ENCODE measurements around the gene AUTS2. TPM values are rescaled to one million over a fixed set of nuclear protein-coding genes. Genes with fewer than 3 reads are reported as not detected.

The AUTS2 gene
- total RNA-seq, 1 experiment from 2014 or later, result 2.5 TPM

DNA sequence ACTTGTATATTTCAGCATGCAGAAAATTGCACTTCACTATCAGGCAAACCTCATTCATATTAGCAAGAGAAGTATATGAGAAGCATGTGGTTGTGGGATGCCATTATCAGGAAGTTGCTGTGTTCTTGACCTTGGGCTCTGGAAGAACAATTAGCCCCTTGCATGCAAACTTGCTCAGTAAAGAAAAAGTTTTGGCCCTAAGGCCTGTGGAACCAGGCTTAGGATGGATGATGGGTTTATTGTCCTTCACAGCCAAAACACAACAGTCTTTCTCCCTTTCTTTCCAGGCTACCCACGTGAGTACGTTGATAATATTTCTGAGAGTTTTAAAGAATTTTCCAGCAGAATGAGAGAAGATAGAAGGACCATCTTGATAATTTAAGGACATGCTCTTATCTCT lies 166.4 kb downstream of the AUTS2 start:
- Histone ChIP-seq H3K36me3 (ENCODE audit: control insufficient read depth, insufficient read depth, low read length) (no peaks in the 10 kb centered on the region), H3K27ac (ENCODE audit: low read length) (no peak overlapping the region), H3K9me3 (ENCODE audit: control insufficient read depth, insufficient read depth, low read depth, low read length) (no peaks in the 10 kb centered on the region), H3K4me3 (ENCODE audit: low read depth in 2 of 2, low read length in 2 of 2) (no peak overlapping the region), H3K27me3 (ENCODE audit: control insufficient read depth, insufficient read depth, low read length) (no peaks in the 10 kb centered on the region), H3K4me1 (ENCODE audit: control insufficient read depth, insufficient read depth, low read length) (no peaks in the 10 kb centered on the region)
- POLR2A ChIA-PET, result no interaction called here
- ATAC-seq (no peak), DNase-seq (ENCODE audit: low read depth, low spot score) (no peak)
- in situ Hi-C loops (cut with HindIII; ENCODE audit: low pct_unique_long_range_greater_than_20kb, low sequenced_read_pairs) (no loop called here), intact Hi-C loops (cut with micrococcal nuclease; ENCODE audit: unreplicated experiment) (no loop called here)
- CTCF ChIA-PET, result no interaction called here
- BruUV-seq (replicated peaks), result no TSS peak
- TF ChIP-seq POLR2AphosphoS5 (IDR thresholded peaks at IDR 0.05; ENCODE audit: low read depth, low read length) (no peak), SIN3A (IDR thresholded peaks at IDR 0.05; ENCODE audit: borderline replicate concordance, insufficient read depth, low read depth, low read length) (no peak), TCF7L2 (IDR thresholded peaks at IDR 0.05; ENCODE audit: low read depth, low read length) (no peak)
- TF ChIP-seq, protein P1, sequence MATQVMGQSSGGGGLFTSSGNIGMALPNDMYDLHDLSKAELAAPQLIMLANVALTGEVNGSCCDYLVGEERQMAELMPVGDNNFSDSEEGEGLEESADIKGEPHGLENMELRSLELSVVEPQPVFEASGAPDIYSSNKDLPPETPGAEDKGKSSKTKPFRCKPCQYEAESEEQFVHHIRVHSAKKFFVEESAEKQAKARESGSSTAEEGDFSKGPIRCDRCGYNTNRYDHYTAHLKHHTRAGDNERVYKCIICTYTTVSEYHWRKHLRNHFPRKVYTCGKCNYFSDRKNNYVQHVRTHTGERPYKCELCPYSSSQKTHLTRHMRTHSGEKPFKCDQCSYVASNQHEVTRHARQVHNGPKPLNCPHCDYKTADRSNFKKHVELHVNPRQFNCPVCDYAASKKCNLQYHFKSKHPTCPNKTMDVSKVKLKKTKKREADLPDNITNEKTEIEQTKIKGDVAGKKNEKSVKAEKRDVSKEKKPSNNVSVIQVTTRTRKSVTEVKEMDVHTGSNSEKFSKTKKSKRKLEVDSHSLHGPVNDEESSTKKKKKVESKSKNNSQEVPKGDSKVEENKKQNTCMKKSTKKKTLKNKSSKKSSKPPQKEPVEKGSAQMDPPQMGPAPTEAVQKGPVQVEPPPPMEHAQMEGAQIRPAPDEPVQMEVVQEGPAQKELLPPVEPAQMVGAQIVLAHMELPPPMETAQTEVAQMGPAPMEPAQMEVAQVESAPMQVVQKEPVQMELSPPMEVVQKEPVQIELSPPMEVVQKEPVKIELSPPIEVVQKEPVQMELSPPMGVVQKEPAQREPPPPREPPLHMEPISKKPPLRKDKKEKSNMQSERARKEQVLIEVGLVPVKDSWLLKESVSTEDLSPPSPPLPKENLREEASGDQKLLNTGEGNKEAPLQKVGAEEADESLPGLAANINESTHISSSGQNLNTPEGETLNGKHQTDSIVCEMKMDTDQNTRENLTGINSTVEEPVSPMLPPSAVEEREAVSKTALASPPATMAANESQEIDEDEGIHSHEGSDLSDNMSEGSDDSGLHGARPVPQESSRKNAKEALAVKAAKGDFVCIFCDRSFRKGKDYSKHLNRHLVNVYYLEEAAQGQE (IDR thresholded peaks at IDR 0.05; ENCODE audit: insufficient read depth in 1 of 2, low read depth in 2 of 2, low read length in 1 of 2), result no peak
- TF ChIP-seq, protein P2, sequence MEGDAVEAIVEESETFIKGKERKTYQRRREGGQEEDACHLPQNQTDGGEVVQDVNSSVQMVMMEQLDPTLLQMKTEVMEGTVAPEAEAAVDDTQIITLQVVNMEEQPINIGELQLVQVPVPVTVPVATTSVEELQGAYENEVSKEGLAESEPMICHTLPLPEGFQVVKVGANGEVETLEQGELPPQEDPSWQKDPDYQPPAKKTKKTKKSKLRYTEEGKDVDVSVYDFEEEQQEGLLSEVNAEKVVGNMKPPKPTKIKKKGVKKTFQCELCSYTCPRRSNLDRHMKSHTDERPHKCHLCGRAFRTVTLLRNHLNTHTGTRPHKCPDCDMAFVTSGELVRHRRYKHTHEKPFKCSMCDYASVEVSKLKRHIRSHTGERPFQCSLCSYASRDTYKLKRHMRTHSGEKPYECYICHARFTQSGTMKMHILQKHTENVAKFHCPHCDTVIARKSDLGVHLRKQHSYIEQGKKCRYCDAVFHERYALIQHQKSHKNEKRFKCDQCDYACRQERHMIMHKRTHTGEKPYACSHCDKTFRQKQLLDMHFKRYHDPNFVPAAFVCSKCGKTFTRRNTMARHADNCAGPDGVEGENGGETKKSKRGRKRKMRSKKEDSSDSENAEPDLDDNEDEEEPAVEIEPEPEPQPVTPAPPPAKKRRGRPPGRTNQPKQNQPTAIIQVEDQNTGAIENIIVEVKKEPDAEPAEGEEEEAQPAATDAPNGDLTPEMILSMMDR (IDR thresholded peaks at IDR 0.05), result no peak

DNA sequence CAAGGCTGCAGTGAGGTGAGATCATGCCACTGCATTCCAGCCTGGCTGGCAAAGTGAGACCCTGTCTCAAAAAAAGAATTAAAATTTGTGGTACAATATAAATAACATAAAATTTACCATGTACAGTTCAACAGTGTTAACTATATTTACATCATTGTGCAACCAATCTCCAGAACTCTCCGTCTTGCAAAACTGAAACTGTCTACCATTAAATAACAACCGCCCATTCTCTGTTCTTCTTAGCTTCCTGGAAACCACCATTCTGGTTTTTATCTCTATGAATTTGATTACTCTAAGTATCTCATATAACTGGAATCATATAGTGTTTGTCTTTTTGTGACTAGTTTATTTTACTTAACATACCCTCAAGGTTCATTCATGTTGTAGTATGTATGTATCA lies 167.6 kb downstream of the AUTS2 start:
- intact Hi-C loops (cut with micrococcal nuclease; ENCODE audit: unreplicated experiment), result no loop called here
- in situ Hi-C loops (cut with HindIII; ENCODE audit: low pct_unique_long_range_greater_than_20kb, low sequenced_read_pairs), result no loop called here
- ChIA-PET CTCF (no interaction called here), POLR2A (no interaction called here)
- no peaks in the 10 kb centered on the region for H3K4me1 ChIP-seq (ENCODE audit: control insufficient read depth, insufficient read depth, low read length)
- no TSS peak for BruUV-seq (replicated peaks)
- H3K4me3 ChIP-seq (ENCODE audit: low read depth in 2 of 2, low read length in 2 of 2), result no peak overlapping the region
- TF ChIP-seq TCF7L2 (IDR thresholded peaks at IDR 0.05; ENCODE audit: low read depth, low read length), result no peak
- H3K27ac ChIP-seq (ENCODE audit: low read length), result no peak overlapping the region
- no peaks in the 10 kb centered on the region for H3K27me3 ChIP-seq (ENCODE audit: control insufficient read depth, insufficient read depth, low read length)
- no peaks in the 10 kb centered on the region for H3K36me3 ChIP-seq (ENCODE audit: control insufficient read depth, insufficient read depth, low read length)
- H3K9me3 ChIP-seq (ENCODE audit: control insufficient read depth, insufficient read depth, low read depth, low read length), result no peaks in the 10 kb centered on the region
- ATAC-seq (no peak), DNase-seq (ENCODE audit: low read depth, low spot score) (no peak)

DNA sequence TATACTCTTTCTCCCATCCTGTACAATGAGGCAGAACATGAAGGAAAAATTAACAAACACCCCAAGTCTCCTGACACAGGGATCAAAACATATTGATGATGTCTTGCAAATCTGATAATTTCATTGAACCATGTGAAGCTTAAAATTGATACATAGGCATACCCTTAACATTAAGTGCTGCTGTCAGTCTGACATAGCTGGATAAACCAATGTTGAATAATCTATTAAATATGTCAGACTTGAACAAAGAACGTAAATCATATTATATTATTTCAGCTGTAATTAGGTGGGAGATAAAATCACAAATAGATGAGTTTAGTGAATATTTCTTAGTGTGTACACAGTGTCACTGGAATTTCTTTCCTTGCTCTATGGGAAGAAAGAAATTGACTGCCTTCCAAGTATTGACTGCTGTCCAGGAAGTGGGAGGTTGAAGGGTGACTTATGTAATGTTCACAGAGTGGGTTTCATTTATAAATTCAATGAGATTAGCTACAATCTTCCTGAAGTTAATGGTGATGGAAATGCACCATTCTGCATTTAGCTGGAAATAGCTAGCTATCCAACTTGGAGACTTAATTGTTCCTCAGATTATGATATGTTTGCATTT lies 170.8 kb downstream of the AUTS2 start:
- ChIA-PET CTCF (no interaction called here), POLR2A (no interaction called here)
- Histone ChIP-seq H3K4me1 (ENCODE audit: control insufficient read depth, insufficient read depth, low read length) (no peaks in the 10 kb centered on the region), H3K27me3 (ENCODE audit: control insufficient read depth, insufficient read depth, low read length) (no peaks in the 10 kb centered on the region), H3K4me3 (ENCODE audit: low read depth in 2 of 2, low read length in 2 of 2) (no peak overlapping the region), H3K9me3 (ENCODE audit: control insufficient read depth, insufficient read depth, low read depth, low read length) (no peaks in the 10 kb centered on the region), H3K27ac (ENCODE audit: low read length) (no peak overlapping the region), H3K36me3 (ENCODE audit: control insufficient read depth, insufficient read depth, low read length) (no peaks in the 10 kb centered on the region)
- no TSS peak for BruUV-seq (replicated peaks)
- intact Hi-C loops (cut with micrococcal nuclease; ENCODE audit: unreplicated experiment) (no loop called here), in situ Hi-C loops (cut with HindIII; ENCODE audit: low pct_unique_long_range_greater_than_20kb, low sequenced_read_pairs) (no loop called here)
- ATAC-seq, result no peak
- TF ChIP-seq SIN3A (IDR thresholded peaks at IDR 0.05; ENCODE audit: borderline replicate concordance, insufficient read depth, low read depth, low read length), result no peak
- DNase-seq (ENCODE audit: low read depth, low spot score), result no peak

All from Panc1 (cell line).